Measurements from ENCODE around the gene TAAR9.
A peak's percentile ranks its signal among the peaks of the same experiment; 100 is the strongest.
"Not testable (repeated sequence)": the region's sequence is repeated elsewhere in the genome, so short reads cannot be mapped to it uniquely, and the experiment has no call there.

The TAAR9 gene

GRCh38 chr6:132520953-132521352 lies 17.1 kb upstream of the TAAR9 start:
- DNase-seq = no peak

GRCh38 chr6:132524646-132525045 lies 13.4 kb upstream of the TAAR9 start:
- no peak for DNase-seq

- DNase-seq = no peak
These were observed 12.2 kb upstream of the TAAR9 start for GRCh38 chr6:132525866-132526265.

- DNase-seq = no peak
These were observed 11.6 kb upstream of the TAAR9 start for GRCh38 chr6:132526461-132526860.

GRCh38 chr6:132527791-132528190 lies 10.3 kb upstream of the TAAR9 start:
- DNase-seq = no peak

- peak; percentile 18 for DNase-seq
These were observed 7.6 kb upstream of the TAAR9 start for GRCh38 chr6:132530293-132530974.

GRCh38 chr6:132534546-132534945 lies 3.5 kb upstream of the TAAR9 start:
- not testable (repeated sequence) for DNase-seq

- DNase-seq = no peak
These were observed 932 bp upstream of the TAAR9 start for GRCh38 chr6:132537145-132537544.

- DNase-seq = no peak
These were observed 6.7 kb downstream of the TAAR9 start for GRCh38 chr6:132544826-132545225.

GRCh38 chr6:132548746-132549463 lies 10.8 kb downstream of the TAAR9 start:
- DNase-seq = no peak

GRCh38 chr6:132551214-132551613 lies 13.1 kb downstream of the TAAR9 start:
- DNase-seq = no peak

GRCh38 chr6:132552372-132552771 lies 14.3 kb downstream of the TAAR9 start, which contains the start of gene TAAR8:
TAAR8 (plus strand) TSS chr6:132552672; CDS start chr6:132552693, 21 bp downstream.
- DNase-seq = no peak

- DNase-seq = not testable (repeated sequence)
These were observed 22.0 kb downstream of the TAAR9 start for GRCh38 chr6:132560087-132560486.

GRCh38 chr6:132566404-132566803 lies 28.3 kb downstream of the TAAR9 start:
- DNase-seq = no peak

GRCh38 chr6:132567566-132567965 lies 29.5 kb downstream of the TAAR9 start:
- no peak for DNase-seq

GRCh38 chr6:132568611-132569010 lies 30.5 kb downstream of the TAAR9 start:
- no peak for DNase-seq

- DNase-seq = no peak
These were observed 31.1 kb downstream of the TAAR9 start for GRCh38 chr6:132569170-132569569.

GRCh38 chr6:132570221-132570777 lies 32.2 kb downstream of the TAAR9 start, which contains the start of gene TAAR6:
TAAR6 (plus strand) TSS chr6:132570322; CDS start chr6:132570322, 0 bp downstream.
- DNase-seq = no peak

- no peak for DNase-seq
These were observed 33.7 kb downstream of the TAAR9 start for GRCh38 chr6:132571774-132572173.

GRCh38 chr6:132584698-132585097 lies 46.6 kb downstream of the TAAR9 start:
- no peak for DNase-seq

GRCh38 chr6:132587424-132587823 lies 49.3 kb downstream of the TAAR9 start:
- DNase-seq = no peak

All from NCI-H2029 treated with DMSO at 0.1 percent for 48 hours (cell line).